Spleen (tissue), 11 donors: ENCODE measurements around the gene COL26A1. TPM values are rescaled to one million over a fixed set of nuclear protein-coding genes. Genes with fewer than 3 reads are reported as not detected.

ENCODE experiments used
- DNase-seq: peaks from one replicate; pipeline ENCODE4 v3.0.0-alpha.2; 2020
- H3K27ac ChIP-seq, 8 donors: fragments of 200-600 bp; sonication (generic) in 7 of 8; 1 replicate in 4 of 8; 2 replicates in 4 of 8; pipeline versions ENCODE4 v1.5.0 to v1.8.0; 2016 to 2021; ENCODE audit warnings: inconsistent platforms in 4 of 8, mild to moderate bottlenecking in 4 of 8, moderate library complexity in 1 of 8
- H3K27me3 ChIP-seq, 7 donors: fragments of 200-600 bp; sonication (generic) in 6 of 7; replicated peaks in 1 of 7; 1 replicate in 4 of 7; 2 replicates in 3 of 7; pipeline versions ENCODE4 v1.5.0 to v1.8.0; 2016 to 2021; ENCODE audit warnings: inconsistent platforms in 3 of 7, mild to moderate bottlenecking in 1 of 7
- H3K36me3 ChIP-seq, 6 donors: fragments of 200-600 bp; sonication (generic) in 5 of 6; 1 replicate in 4 of 6; 2 replicates in 2 of 6; pipeline versions ENCODE4 v1.5.0 to v1.8.0; 2016 to 2021; ENCODE audit warnings: inconsistent platforms in 2 of 6
- H3K4me1 ChIP-seq, 6 donors: fragments of 200-600 bp; sonication (generic) in 5 of 6; 1 replicate in 3 of 6; 2 replicates in 3 of 6; pipeline versions ENCODE4 v1.5.0 to v1.8.0; 2016 to 2021; ENCODE audit warnings: inconsistent platforms in 3 of 6
- H3K4me3 ChIP-seq, 8 donors: fragments of 200-600 bp; sonication (generic) in 7 of 8; 1 replicate in 4 of 8; 2 replicates in 4 of 8; pipeline versions ENCODE4 v1.5.0 to v1.8.0; 2016 to 2021; ENCODE audit warnings: inconsistent platforms in 4 of 8, mild to moderate bottlenecking in 4 of 8, moderate library complexity in 2 of 8
- H3K9me3 ChIP-seq, 8 donors: fragments of 200-600 bp; sonication (generic) in 7 of 8; 1 replicate in 4 of 8; 2 replicates in 4 of 8; pipeline versions ENCODE4 v1.5.0 to v1.8.0; 2016 to 2021; ENCODE audit warnings: inconsistent platforms in 4 of 8
- CTCF ChIP-seq, 11 experiments: fragments of 200-600 bp in 7 of 11; fragments of 450-650 bp in 4 of 11; sonication (generic) in 4 of 11; IDR thresholded peaks in 8 of 11; conservative IDR thresholded peaks in 3 of 11; 1 replicate in 7 of 11; 2 replicates in 4 of 11; pipeline versions ENCODE4 v1.4.0 to v1.8.0; 2016 to 2021; ENCODE audit warnings: antibody characterized with exemption in 11 of 11, inconsistent platforms in 4 of 11, mild to moderate bottlenecking in 1 of 11
- POLR2A ChIP-seq, 3 donors: fragments of 450-650 bp; IDR thresholded peaks; one replicate each; pipeline ENCODE4 v1.5.1; 2017; ENCODE audit warnings: antibody characterized with exemption in 3 of 3, mild to moderate bottlenecking in 1 of 3
- POLR2AphosphoS5 ChIP-seq, 3 donors: sonication (generic); formaldehyde crosslinking; IDR thresholded peaks; one replicate each; pipeline ENCODE4 v1.5.1; 2017; ENCODE audit warnings: antibody characterized with exemption in 3 of 3
- WGBS, 5 donors: extraction: QIAGEN DNeasy Blood & Tissue Kit in 3 of 5; methylation state at CpG; one replicate each; pipeline versions ENCODE4 v1.1.5 to v1.1.7; 2013 to 2018; 5-methylcytosine and 5-hydroxymethylcytosine counted together
- intact Hi-C: fragments of 100-400 bp; cut with DNase I; formaldehyde crosslinking; loops from one replicate; pipeline ENCODE4 v1.15.0; 2023; ENCODE audit warnings: low total_unique reads
- polyA plus RNA-seq, 3 donors: library from polyadenylated mRNA; stranded (reverse); fragments of 200-250 nt; gene quantifications; one replicate each; pipeline ENCODE4 v1.2.1, GENCODE V29; 2013
- total RNA-seq, 7 donors: library from RNA; depleted of rRNA in 3 of 7; stranded (reverse); fragments of >200 nt in 3 of 7; fragmentation: NEBNext Ultra II Directional in 4 of 7; extraction: Animal tissue kit (Norgen Biotek cat#: 25700) in 4 of 7; gene quantifications; one replicate each; pipeline versions ENCODE4 v1.1.0 to v1.2.1, GENCODE V29; 2016 to 2021
- donor health status: healthy with polysubstance abuse.
- donor health status: DM: no; HTN: no; CAD: no; lungs with moderate emphysema.
- donor health status: DM: no; HTN: no; CAD: no.
- donor health status: Bipolar disorder and iron deficiency.
- donor health status: healthy.
- donor health status: DM: no; HTN: no; CAD: no.
- donor health status: DM: yes; HTN: yes; CAD: no.

COL26A1 gene
- total and polyA plus RNA-seq, 10 donors, result 0.15 to 0.32 (median 0.22) TPM; not detected in 4

- no peaks in the 10 kb centered on the region for H3K36me3 ChIP-seq
- H3K4me3 ChIP-seq, result no peak overlapping the region
- intact Hi-C loops, result no loop called here
- TF ChIP-seq CTCF (IDR thresholded peaks at IDR 0.05 in 8 of 11, conservative IDR thresholded peaks at IDR 0.05 in 3 of 11), result no peak
- no peak for TF ChIP-seq POLR2AphosphoS5 (IDR thresholded peaks at IDR 0.05)
- TF ChIP-seq POLR2A (IDR thresholded peaks at IDR 0.05), result no peak
- WGBS, 5 donors, result 64 to 89% (median 84%) methylated on average over 16 to 19 of the region's 19 CpGs
- no peaks in the 10 kb centered on the region for H3K9me3 ChIP-seq
- no peak for DNase-seq
- H3K4me1 ChIP-seq, result peaks cover 0 to 14% (median 0%) of the 10 kb centered on the region in 6 donors
- H3K27ac ChIP-seq, result no peak overlapping the region
- H3K27me3 ChIP-seq, result peaks cover 0 to 28% (median 0%) of the 10 kb centered on the region in 7 donors
These were observed 11.3 kb downstream of the COL26A1 start for GRCh38 chr7:101373812-101374614.

DNA sequence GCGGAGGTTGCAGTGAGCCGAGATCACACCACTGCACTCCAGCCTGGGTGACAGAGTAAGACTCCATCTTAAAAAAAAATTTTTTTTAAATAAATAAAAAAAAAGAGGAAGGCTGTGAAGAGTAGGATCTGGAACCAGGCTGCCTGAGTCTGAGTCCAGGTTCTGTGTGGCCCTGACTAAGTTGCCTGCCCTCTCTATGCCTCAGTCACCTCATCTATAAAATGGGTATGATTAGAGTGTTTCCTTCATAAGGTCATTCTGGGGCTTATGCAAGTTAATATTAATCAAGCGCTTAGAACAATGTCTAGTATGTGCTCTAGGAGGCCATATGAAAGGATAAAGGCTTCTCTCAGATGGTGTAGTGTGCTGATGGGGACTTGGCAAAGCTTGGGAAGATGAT lies 12.3 kb downstream of the COL26A1 start:
- no peak for DNase-seq
- WGBS, 5 donors, result 94 to 97% (median 96%) methylated on average over 3 of the region's 3 CpGs
- H3K4me1 ChIP-seq, result peaks cover 0 to 14% (median 0%) of the 10 kb centered on the region in 6 donors
- no peaks in the 10 kb centered on the region for H3K36me3 ChIP-seq
- H3K9me3 ChIP-seq, result no peaks in the 10 kb centered on the region
- H3K4me3 ChIP-seq, result no peak overlapping the region
- H3K27me3 ChIP-seq, result peaks cover 0 to 28% (median 0%) of the 10 kb centered on the region in 7 donors
- intact Hi-C loops, result no loop called here
- no peak for TF ChIP-seq POLR2AphosphoS5 (IDR thresholded peaks at IDR 0.05)
- no peak for TF ChIP-seq CTCF (IDR thresholded peaks at IDR 0.05 in 8 of 11, conservative IDR thresholded peaks at IDR 0.05 in 3 of 11)
- no peak for TF ChIP-seq POLR2A (IDR thresholded peaks at IDR 0.05)
- H3K27ac ChIP-seq, result no peak overlapping the region

DNA sequence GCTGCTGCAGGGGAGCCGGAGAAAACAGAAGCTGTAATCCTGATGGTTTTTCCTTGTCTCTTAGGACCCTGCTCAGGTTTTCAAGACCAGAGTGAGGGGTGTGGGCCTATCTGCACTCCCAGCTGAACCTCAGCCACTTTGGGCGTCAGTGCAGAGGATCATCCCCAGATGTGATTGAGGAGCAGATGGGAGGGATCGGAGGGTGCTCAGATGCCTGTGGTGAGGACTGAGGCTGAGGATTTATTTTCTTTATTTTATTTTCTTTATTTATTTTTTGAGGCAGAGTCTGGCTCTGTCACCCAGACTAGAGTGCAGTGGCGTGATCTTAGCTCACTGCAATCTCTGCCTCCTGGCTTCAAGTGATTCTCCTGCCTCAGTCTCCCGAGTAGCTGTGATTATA lies 13.9 kb downstream of the COL26A1 start:
- intact Hi-C loops, result no loop called here
- TF ChIP-seq POLR2A (IDR thresholded peaks at IDR 0.05) (no peak), POLR2AphosphoS5 (IDR thresholded peaks at IDR 0.05) (no peak), CTCF (IDR thresholded peaks at IDR 0.05 in 8 of 11, conservative IDR thresholded peaks at IDR 0.05 in 3 of 11) (no peak)
- Histone ChIP-seq H3K27ac (no peak overlapping the region), H3K9me3 (peaks cover 0 to 8% (median under 1%) of the 10 kb centered on the region in 8 donors), H3K4me3 (no peak overlapping the region), H3K36me3 (no peaks in the 10 kb centered on the region), H3K27me3 (peaks cover 0 to 14% (median 0%) of the 10 kb centered on the region in 7 donors), H3K4me1 (no peaks in the 10 kb centered on the region)
- WGBS, 5 donors, result 82 to 97% (median 90%) methylated on average over 5 of the region's 5 CpGs
- no peak for DNase-seq

GRCh38 chr7:101377189-101377736 lies 14.6 kb downstream of the COL26A1 start:
- Histone ChIP-seq H3K4me3 (no peak overlapping the region), H3K9me3 (peaks cover 0 to 12% (median 2%) of the 10 kb centered on the region in 8 donors), H3K27ac (no peak overlapping the region), H3K4me1 (no peaks in the 10 kb centered on the region), H3K36me3 (no peaks in the 10 kb centered on the region), H3K27me3 (peaks cover 0 to 9% (median 0%) of the 10 kb centered on the region in 7 donors)
- no peak for DNase-seq
- WGBS, 5 donors, result 73 to 91% (median 82%) methylated on average over 4 of the region's 4 CpGs
- TF ChIP-seq POLR2AphosphoS5 (IDR thresholded peaks at IDR 0.05) (no peak), POLR2A (IDR thresholded peaks at IDR 0.05) (no peak)
- intact Hi-C loops, result no loop called here
